Measurements from ENCODE around the gene BABAM2.

The BABAM2 gene

DNA sequence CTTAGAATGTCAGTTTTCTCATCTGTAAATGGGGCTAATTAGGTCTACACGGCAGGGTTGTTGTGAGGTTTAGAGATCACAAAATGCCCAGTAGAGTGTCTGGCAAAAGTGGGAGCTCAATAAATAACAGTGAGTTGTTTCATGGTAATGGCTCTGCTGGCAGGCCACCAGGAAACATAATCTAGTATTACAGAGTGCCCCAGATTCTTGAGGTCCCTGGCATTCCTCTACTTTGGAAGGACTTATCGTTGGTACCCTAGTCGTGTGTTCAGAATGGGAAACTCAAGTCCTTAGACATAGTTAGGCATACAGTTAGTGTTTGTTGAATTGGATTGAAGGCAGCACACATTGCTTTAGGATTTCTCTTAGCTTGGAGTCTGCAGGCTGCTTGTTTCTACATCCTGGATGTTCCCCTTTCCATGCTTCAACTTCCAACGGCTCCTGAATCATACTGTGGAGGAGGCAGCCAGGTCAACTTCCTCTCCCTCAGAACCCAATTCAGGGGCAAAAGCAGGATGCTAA, 340.6 kb downstream of the BABAM2 start:
- CTCF ChIA-PET: no interaction called here
- POLR2A ChIA-PET: no interaction called here
- DNase-seq (ENCODE audit: extremely low spot score): no peak

DNA sequence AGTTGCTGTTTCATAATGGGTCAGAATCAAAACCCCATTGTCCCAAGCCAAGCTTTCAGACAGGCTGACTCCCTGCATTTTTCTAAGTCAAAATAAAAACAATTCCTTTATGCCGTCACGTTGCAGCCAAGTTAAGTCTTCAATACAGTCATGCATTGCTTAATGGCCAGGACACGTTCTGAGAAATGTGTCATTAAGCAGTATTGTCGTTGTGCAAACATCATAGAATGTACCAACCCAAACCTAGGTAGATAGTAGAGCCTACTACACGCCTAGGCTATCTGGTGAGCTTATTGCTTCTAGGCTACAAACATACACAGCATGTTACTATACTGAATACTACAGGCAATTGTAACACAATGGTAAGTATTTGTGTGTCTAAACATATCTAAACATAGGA, 341.8 kb downstream of the BABAM2 start:
- DNase-seq (ENCODE audit: extremely low spot score): no peak
- ChIA-PET POLR2A (no interaction called here), CTCF (no interaction called here)
- TF ChIP-seq L3MBTL2 (conservative IDR thresholded peaks at IDR 0.05) (no peak), FOXA1 (IDR thresholded peaks at IDR 0.05) (no peak), FOXK2 (IDR thresholded peaks at IDR 0.05) (no peak), FOXM1 (IDR thresholded peaks at IDR 0.05; ENCODE audit: borderline replicate concordance) (no peak), SUZ12 (IDR thresholded peaks at IDR 0.05) (no peak), TARDBP (IDR thresholded peaks at IDR 0.05) (no peak), SP1 (IDR thresholded peaks at IDR 0.05) (no peak), HDGF (IDR thresholded peaks at IDR 0.05; ENCODE audit: borderline replicate concordance) (no peak), ZNF384 (IDR thresholded peaks at IDR 0.05) (no peak), ARNT (IDR thresholded peaks at IDR 0.05) (no peak), LEF1 (IDR thresholded peaks at IDR 0.05; ENCODE audit: borderline replicate concordance) (no peak), ELF4 (IDR thresholded peaks at IDR 0.05) (no peak), NFRKB (IDR thresholded peaks at IDR 0.05) (no peak), BHLHE40 (IDR thresholded peaks at IDR 0.05; ENCODE audit: borderline replicate concordance) (no peak), CTBP1 (IDR thresholded peaks at IDR 0.05; ENCODE audit: borderline replicate concordance) (no peak)
- TF ChIP-seq, protein P1, sequence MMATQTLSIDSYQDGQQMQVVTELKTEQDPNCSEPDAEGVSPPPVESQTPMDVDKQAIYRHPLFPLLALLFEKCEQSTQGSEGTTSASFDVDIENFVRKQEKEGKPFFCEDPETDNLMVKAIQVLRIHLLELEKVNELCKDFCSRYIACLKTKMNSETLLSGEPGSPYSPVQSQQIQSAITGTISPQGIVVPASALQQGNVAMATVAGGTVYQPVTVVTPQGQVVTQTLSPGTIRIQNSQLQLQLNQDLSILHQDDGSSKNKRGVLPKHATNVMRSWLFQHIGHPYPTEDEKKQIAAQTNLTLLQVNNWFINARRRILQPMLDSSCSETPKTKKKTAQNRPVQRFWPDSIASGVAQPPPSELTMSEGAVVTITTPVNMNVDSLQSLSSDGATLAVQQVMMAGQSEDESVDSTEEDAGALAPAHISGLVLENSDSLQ (IDR thresholded peaks at IDR 0.05): no peak

More for the DNA sequence above, 340.6 kb downstream of the BABAM2 start:
- TF ChIP-seq HDGF (IDR thresholded peaks at IDR 0.05; ENCODE audit: borderline replicate concordance) (no peak), LEF1 (IDR thresholded peaks at IDR 0.05; ENCODE audit: borderline replicate concordance) (no peak), ELF4 (IDR thresholded peaks at IDR 0.05) (no peak), TARDBP (IDR thresholded peaks at IDR 0.05) (no peak), FOXM1 (IDR thresholded peaks at IDR 0.05; ENCODE audit: borderline replicate concordance) (no peak), SUZ12 (IDR thresholded peaks at IDR 0.05) (no peak)

DNA sequence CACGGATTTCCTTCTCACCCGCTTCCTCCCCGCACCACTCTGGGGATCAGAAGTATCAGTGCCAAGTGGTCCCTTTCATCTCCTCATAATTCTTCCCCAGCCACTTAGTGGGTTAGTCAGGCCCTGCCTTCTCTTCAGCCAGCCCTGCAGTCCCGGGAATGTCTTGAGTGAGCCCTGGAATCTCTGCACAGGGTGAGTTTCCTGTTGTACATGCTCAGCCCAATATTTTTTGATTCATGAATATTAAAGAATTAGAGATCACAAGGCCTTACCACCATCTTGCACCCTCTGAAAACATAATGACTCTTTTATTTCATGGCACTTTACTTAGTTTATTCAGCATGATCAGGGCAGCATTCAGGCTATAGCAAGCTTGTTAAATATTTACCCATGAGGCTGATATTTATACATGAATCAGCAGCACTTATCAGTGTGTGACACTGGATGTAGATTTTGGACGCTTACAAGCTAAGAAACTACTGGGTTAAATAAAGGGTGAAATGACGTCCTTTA, 342.7 kb downstream of the BABAM2 start:
- DNase-seq (ENCODE audit: extremely low spot score): no peak
- CTCF ChIA-PET: interaction anchor here (0.8 kb wide), 1 partner anchor 8 kb away, joined by 4 read pairs; no protein-coding TSS in a partner anchor
- POLR2A ChIA-PET: no interaction called here
- TF ChIP-seq FOXA1 (IDR thresholded peaks at IDR 0.05) (no peak), ELF4 (IDR thresholded peaks at IDR 0.05) (no peak), ZNF384 (IDR thresholded peaks at IDR 0.05) (no peak), NFRKB (IDR thresholded peaks at IDR 0.05) (no peak), FOXK2 (IDR thresholded peaks at IDR 0.05) (no peak), FOXM1 (IDR thresholded peaks at IDR 0.05; ENCODE audit: borderline replicate concordance) (no peak), L3MBTL2 (conservative IDR thresholded peaks at IDR 0.05) (no peak), TARDBP (IDR thresholded peaks at IDR 0.05) (no peak), LEF1 (IDR thresholded peaks at IDR 0.05; ENCODE audit: borderline replicate concordance) (no peak), CTBP1 (IDR thresholded peaks at IDR 0.05; ENCODE audit: borderline replicate concordance) (no peak), ARNT (IDR thresholded peaks at IDR 0.05) (no peak), SP1 (IDR thresholded peaks at IDR 0.05) (no peak), SUZ12 (IDR thresholded peaks at IDR 0.05) (no peak), HDGF (IDR thresholded peaks at IDR 0.05; ENCODE audit: borderline replicate concordance) (no peak), BHLHE40 (IDR thresholded peaks at IDR 0.05; ENCODE audit: borderline replicate concordance) (no peak)
- TF ChIP-seq, protein P1 (IDR thresholded peaks at IDR 0.05): no peak

DNA sequence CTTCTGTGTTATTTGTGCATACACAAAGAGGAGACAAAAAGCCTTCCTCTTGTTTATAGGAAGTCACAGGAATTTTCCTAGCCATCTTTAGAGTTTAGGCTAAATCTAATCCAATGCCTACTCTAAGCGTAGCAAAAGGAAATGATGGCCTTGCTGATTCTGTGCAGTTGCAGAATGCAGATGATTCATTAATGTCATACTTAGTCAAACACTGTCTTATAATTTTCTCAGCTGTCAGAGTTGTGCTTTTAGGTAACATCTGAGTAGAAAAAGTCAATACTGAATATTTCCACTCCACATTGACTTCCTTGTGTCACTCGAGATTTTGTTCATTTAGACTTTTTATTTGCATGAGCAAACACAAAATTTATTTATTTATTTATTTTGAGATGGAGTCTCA, 344.3 kb downstream of the BABAM2 start:
- DNase-seq (ENCODE audit: extremely low spot score): no peak
- POLR2A ChIA-PET: no interaction called here
- CTCF ChIA-PET: no interaction called here

DNA sequence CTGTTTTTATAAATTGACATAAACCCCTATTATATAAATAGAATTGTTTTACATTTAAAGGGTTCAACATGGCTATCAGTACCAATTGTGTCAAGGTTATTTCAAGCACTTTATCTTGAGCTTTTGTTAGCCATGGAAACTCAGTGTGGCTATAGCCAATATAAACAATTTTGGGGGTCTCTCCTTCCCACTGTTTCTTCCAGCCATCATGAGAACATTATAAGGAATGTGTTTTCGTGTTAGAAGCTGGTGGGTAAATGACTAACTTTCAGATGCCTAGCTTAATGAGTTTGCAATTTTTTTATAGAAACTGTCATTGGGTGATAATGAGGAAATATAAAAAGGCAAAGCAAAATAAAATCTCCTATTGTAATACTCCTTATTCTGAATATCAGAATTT, 348.7 kb downstream of the BABAM2 start:
- TF ChIP-seq ARNT (IDR thresholded peaks at IDR 0.05) (no peak), TARDBP (IDR thresholded peaks at IDR 0.05) (no peak), LEF1 (IDR thresholded peaks at IDR 0.05; ENCODE audit: borderline replicate concordance) (no peak), FOXM1 (IDR thresholded peaks at IDR 0.05; ENCODE audit: borderline replicate concordance) (no peak), FOXK2 (IDR thresholded peaks at IDR 0.05) (no peak), NFRKB (IDR thresholded peaks at IDR 0.05) (no peak)
- DNase-seq (ENCODE audit: extremely low spot score): no peak
- CTCF ChIA-PET: no interaction called here
- POLR2A ChIA-PET: no interaction called here

More for the DNA sequence above, 344.3 kb downstream of the BABAM2 start:
- TF ChIP-seq LEF1 (IDR thresholded peaks at IDR 0.05; ENCODE audit: borderline replicate concordance) (no peak), CTBP1 (IDR thresholded peaks at IDR 0.05; ENCODE audit: borderline replicate concordance) (no peak), TARDBP (IDR thresholded peaks at IDR 0.05) (no peak), ARNT (IDR thresholded peaks at IDR 0.05) (no peak), FOXA1 (IDR thresholded peaks at IDR 0.05) (no peak)

DNA sequence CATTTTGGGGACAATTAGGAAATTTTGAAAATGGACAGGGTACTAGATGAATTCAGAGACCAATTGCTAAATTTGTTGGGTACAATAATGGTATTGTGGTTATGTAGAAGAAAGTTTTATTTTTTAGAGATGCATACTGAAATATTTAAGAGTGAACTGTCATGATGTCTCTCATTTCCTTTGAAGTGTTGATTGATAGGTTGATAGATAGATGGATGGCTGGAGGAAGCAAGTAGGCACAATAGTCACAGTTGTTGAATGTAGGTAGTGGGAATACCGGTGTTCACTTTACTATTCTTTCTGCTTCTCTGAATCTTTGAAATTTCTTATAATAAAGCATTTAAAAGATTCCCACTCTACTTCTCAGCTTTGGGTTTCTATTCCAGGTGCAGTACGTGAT, 350.4 kb downstream of the BABAM2 start:
- ChIA-PET POLR2A (no interaction called here), CTCF (no interaction called here)
- TF ChIP-seq, protein P1 (IDR thresholded peaks at IDR 0.05): no peak
- no peak for TF ChIP-seq CTBP1 (IDR thresholded peaks at IDR 0.05; ENCODE audit: borderline replicate concordance)
- TF ChIP-seq L3MBTL2 (conservative IDR thresholded peaks at IDR 0.05): no peak
- no peak for TF ChIP-seq FOXA1 (IDR thresholded peaks at IDR 0.05)
- TF ChIP-seq TARDBP (IDR thresholded peaks at IDR 0.05): no peak
- TF ChIP-seq HDGF (IDR thresholded peaks at IDR 0.05; ENCODE audit: borderline replicate concordance): no peak
- TF ChIP-seq SUZ12 (IDR thresholded peaks at IDR 0.05): no peak
- TF ChIP-seq ELF4 (IDR thresholded peaks at IDR 0.05): no peak
- TF ChIP-seq LEF1 (IDR thresholded peaks at IDR 0.05; ENCODE audit: borderline replicate concordance): no peak
- no peak for TF ChIP-seq ZNF384 (IDR thresholded peaks at IDR 0.05)
- no peak for TF ChIP-seq NFRKB (IDR thresholded peaks at IDR 0.05)
- TF ChIP-seq FOXK2 (IDR thresholded peaks at IDR 0.05): no peak
- TF ChIP-seq SP1 (IDR thresholded peaks at IDR 0.05): no peak
- TF ChIP-seq BHLHE40 (IDR thresholded peaks at IDR 0.05; ENCODE audit: borderline replicate concordance): no peak
- TF ChIP-seq FOXM1 (IDR thresholded peaks at IDR 0.05; ENCODE audit: borderline replicate concordance): no peak
- DNase-seq (ENCODE audit: extremely low spot score): no peak

Data from HEK293T (cell line).